ENCODE data around the gene MBLAC1. TPM values are rescaled to one million over a fixed set of nuclear protein-coding genes. Genes with fewer than 3 reads are reported as not detected.

MBLAC1 gene
- total and polyA plus RNA-seq, 2 donors (not counting 1 experiment from before 2014, with no cell fraction given) = 1.6 to 4.5 TPM

DNA sequence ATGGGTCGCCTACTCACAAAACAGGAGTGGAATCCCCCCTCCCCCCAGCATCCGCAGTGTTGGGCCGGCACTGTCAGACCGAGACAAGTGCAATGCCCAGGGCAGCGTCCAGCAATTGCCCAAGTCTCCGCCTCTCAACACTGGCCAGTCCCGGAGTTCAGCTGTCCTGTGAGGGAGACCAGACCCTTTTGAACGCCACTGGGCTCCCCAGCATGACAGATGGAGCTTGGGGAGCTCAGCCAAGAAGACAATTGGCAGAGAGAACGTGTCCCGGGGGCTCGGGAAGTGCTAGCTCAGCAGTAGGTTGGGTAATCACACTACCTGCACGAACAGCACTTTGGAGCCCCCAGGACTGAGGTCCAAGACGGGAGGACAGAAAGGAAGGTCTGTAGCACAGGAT, 33.3 kb upstream of the MBLAC1 start:
- Mint-ChIP-seq H3K9me3 (ENCODE audit: insufficient read depth) (no peaks in the 10 kb centered on the region), H3K27me3 (no peaks in the 10 kb centered on the region), H3K4me3 (no peak overlapping the region), H3K4me1 (peaks cover 21% of the 10 kb centered on the region), H3K27ac (no peak overlapping the region)
- Histone ChIP-seq H3K9ac (ENCODE audit: low read length) (no peak overlapping the region), H3K4me2 (replicated peaks; ENCODE audit: low read depth, low read length, poor library complexity, severe bottlenecking) (no peak overlapping the region), H4K20me1 (ENCODE audit: control insufficient read depth, insufficient read depth, low read length, poor library complexity, severe bottlenecking) (peaks cover 43% of the 10 kb centered on the region), H3K9me3 (ENCODE audit: control extremely low read depth in 1 of 3, control insufficient read depth in 2 of 3, insufficient read depth in 1 of 3, low read length in 2 of 3) (no peaks in the 10 kb centered on the region), H3K79me2 (ENCODE audit: control insufficient read depth, insufficient read depth, low read length) (peaks cover 19% of the 10 kb centered on the region), H3K4me3 (ENCODE audit: control extremely low read depth in 1 of 5, extremely low read depth in 1 of 5, insufficient read depth in 1 of 5, low read depth in 2 of 5, low read length in 4 of 5) (no peak overlapping the region), H3K4me1 (ENCODE audit: control insufficient read depth in 2 of 2, insufficient read depth in 2 of 2, low read length in 2 of 2) (peaks cover 7 to 11% of the 10 kb centered on the region in 2 donors), H3K27me3 (replicated peaks in 1 of 4; ENCODE audit: control extremely low read depth in 1 of 4, control insufficient read depth in 3 of 4, insufficient read depth in 4 of 4, low read length in 3 of 4) (no peaks in the 10 kb centered on the region), H3K36me3 (replicated peaks in 1 of 2; ENCODE audit: control extremely low read depth in 1 of 2, control insufficient read depth in 1 of 2, extremely low read depth in 1 of 2, insufficient read depth in 2 of 2, low read length in 1 of 2) (peaks cover 2 to 78% of the 10 kb centered on the region in 2 experiments), H3K27ac (ENCODE audit: low read length in 2 of 2) (no peak overlapping the region), H2AFZ (ENCODE audit: insufficient read depth, low read depth, low read length, poor library complexity, severe bottlenecking) (no peak overlapping the region)
- DNase-seq = no peak
- no peak for ATAC-seq (ENCODE audit: low read depth)
- intact Hi-C loops (cut with micrococcal nuclease) = no loop called here
- ChIA-PET POLR2A (interaction anchor here (0.6 kb wide), 1 partner anchor 9 kb away, joined by 4 read pairs; no protein-coding TSS in a partner anchor), CTCF (no interaction called here)
- TF ChIP-seq, protein P1, sequence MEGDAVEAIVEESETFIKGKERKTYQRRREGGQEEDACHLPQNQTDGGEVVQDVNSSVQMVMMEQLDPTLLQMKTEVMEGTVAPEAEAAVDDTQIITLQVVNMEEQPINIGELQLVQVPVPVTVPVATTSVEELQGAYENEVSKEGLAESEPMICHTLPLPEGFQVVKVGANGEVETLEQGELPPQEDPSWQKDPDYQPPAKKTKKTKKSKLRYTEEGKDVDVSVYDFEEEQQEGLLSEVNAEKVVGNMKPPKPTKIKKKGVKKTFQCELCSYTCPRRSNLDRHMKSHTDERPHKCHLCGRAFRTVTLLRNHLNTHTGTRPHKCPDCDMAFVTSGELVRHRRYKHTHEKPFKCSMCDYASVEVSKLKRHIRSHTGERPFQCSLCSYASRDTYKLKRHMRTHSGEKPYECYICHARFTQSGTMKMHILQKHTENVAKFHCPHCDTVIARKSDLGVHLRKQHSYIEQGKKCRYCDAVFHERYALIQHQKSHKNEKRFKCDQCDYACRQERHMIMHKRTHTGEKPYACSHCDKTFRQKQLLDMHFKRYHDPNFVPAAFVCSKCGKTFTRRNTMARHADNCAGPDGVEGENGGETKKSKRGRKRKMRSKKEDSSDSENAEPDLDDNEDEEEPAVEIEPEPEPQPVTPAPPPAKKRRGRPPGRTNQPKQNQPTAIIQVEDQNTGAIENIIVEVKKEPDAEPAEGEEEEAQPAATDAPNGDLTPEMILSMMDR (IDR thresholded peaks at IDR 0.05) = no peak
- no peak for TF ChIP-seq EZH2 (IDR thresholded peaks at IDR 0.05; ENCODE audit: borderline replicate concordance, insufficient read depth, low read depth, low read length, poor library complexity, severe bottlenecking)
- 91% methylated on average over 13 of the region's 13 CpGs for WGBS (ENCODE audit: insufficient coverage)

DNA sequence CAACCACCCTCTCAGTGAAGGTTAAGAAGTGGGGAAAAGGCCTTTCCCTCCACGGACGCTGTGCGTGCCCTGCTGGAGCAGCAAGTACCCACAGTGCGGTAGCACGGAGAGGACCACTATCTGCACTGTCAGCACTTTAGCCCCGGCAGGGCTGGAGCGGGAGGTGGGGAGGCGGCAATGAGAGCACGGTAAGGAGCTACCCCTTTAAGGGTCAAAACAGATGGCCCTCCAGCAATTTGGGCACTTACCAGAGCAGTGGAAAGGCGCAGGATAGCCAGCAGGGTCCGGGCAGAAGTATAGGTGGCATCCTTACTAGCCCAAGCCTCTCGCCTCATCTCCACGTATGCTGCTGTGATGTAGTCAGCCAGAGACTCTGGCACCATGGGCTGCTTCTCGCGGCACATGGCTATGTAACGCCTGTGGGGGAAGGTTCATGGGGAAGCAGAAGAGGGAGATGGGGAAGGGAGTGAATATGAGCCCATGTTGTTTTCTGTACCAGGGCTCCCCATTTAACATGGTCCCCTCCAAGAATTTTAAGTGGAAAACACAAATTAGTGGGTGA, 32.8 kb upstream of the MBLAC1 start:
- Histone ChIP-seq H3K9ac (ENCODE audit: low read length) (no peak overlapping the region), H3K4me3 (ENCODE audit: control extremely low read depth in 1 of 5, extremely low read depth in 1 of 5, insufficient read depth in 1 of 5, low read depth in 2 of 5, low read length in 4 of 5) (no peak overlapping the region), H3K36me3 (replicated peaks in 1 of 2; ENCODE audit: control extremely low read depth in 1 of 2, control insufficient read depth in 1 of 2, extremely low read depth in 1 of 2, insufficient read depth in 2 of 2, low read length in 1 of 2) (peaks cover 2 to 83% of the 10 kb centered on the region in 2 experiments), H3K9me3 (ENCODE audit: control extremely low read depth in 1 of 3, control insufficient read depth in 2 of 3, insufficient read depth in 1 of 3, low read length in 2 of 3) (no peaks in the 10 kb centered on the region), H3K79me2 (ENCODE audit: control insufficient read depth, insufficient read depth, low read length) (peaks cover 22% of the 10 kb centered on the region), H3K4me1 (ENCODE audit: control insufficient read depth in 2 of 2, insufficient read depth in 2 of 2, low read length in 2 of 2) (peaks cover 7 to 12% of the 10 kb centered on the region in 2 donors), H3K27ac (ENCODE audit: low read length in 2 of 2) (no peak overlapping the region), H3K27me3 (replicated peaks in 1 of 4; ENCODE audit: control extremely low read depth in 1 of 4, control insufficient read depth in 3 of 4, insufficient read depth in 4 of 4, low read length in 3 of 4) (no peaks in the 10 kb centered on the region), H2AFZ (ENCODE audit: insufficient read depth, low read depth, low read length, poor library complexity, severe bottlenecking) (no peak overlapping the region), H4K20me1 (ENCODE audit: control insufficient read depth, insufficient read depth, low read length, poor library complexity, severe bottlenecking) (peaks cover 47% of the 10 kb centered on the region), H3K4me2 (replicated peaks; ENCODE audit: low read depth, low read length, poor library complexity, severe bottlenecking) (no peak overlapping the region)
- 96% methylated on average over 16 of the region's 16 CpGs for WGBS (ENCODE audit: insufficient coverage)
- POLR2A ChIA-PET = no interaction called here
- H3K27me3 Mint-ChIP-seq = no peaks in the 10 kb centered on the region
- no peak overlapping the region for H3K27ac Mint-ChIP-seq
- ATAC-seq (ENCODE audit: low read depth) = no peak
- H3K4me1 Mint-ChIP-seq = peaks cover 24% of the 10 kb centered on the region
- H3K9me3 Mint-ChIP-seq (ENCODE audit: insufficient read depth) = no peaks in the 10 kb centered on the region
- DNase-seq = no peak
- intact Hi-C loops (cut with micrococcal nuclease) = no loop called here
- CTCF ChIA-PET = no interaction called here
- TF ChIP-seq, protein P1 (IDR thresholded peaks at IDR 0.05) = no peak
- no peak for TF ChIP-seq EZH2 (IDR thresholded peaks at IDR 0.05; ENCODE audit: borderline replicate concordance, insufficient read depth, low read depth, low read length, poor library complexity, severe bottlenecking)
- no peak overlapping the region for H3K4me3 Mint-ChIP-seq

Data from B cell (primary cell).